H54 (cell line): ENCODE data around the gene TLDC2.
"Not testable (repeated sequence)": the region's sequence is repeated elsewhere in the genome, so short reads cannot be mapped to it uniquely, and the experiment has no call there.

Experiments used
- DNase-seq: peaks from one replicate; pipeline ENCODE4 v3.0.0; 2011; ENCODE audit warnings: low spot score, mixed read lengths; ENCODE audit not compliant: insufficient read length
- FAIRE-seq: peaks from 3 replicates; lab custom pipeline; 2011; peaks lifted over from hg19 to GRCh38; lab: Jason Lieb, UNC
- POLR2A ChIP-seq: IDR thresholded peaks from 2 replicates; pipeline ENCODE4 v1.6.1; 2011; ENCODE audit warnings: low read depth, mild to moderate bottlenecking, low read length

TLDC2 gene

GRCh38 chr20:36888880-36889516 is 13.1 kb downstream of the TLDC2 start:
- FAIRE-seq (no peak), DNase-seq (no peak)
- no peak for TF ChIP-seq POLR2A

GRCh38 chr20:36890586-36890985 is 14.6 kb downstream of the TLDC2 start:
- TF ChIP-seq POLR2A = no peak
- no peak for FAIRE-seq
- DNase-seq = no peak

- TF ChIP-seq POLR2A = no peak
- no peak for FAIRE-seq
- DNase-seq = no peak
Observed at GRCh38 chr20:36891211-36891610, 15.3 kb downstream of the TLDC2 start.

GRCh38 chr20:36893801-36894200 is 17.9 kb downstream of the TLDC2 start:
- DNase-seq (no peak), FAIRE-seq (no peak)
- TF ChIP-seq POLR2A = no peak

- TF ChIP-seq POLR2A = no peak
- DNase-seq (no peak), FAIRE-seq (no peak)
Observed at GRCh38 chr20:36895036-36895435, 19.1 kb downstream of the TLDC2 start.

- DNase-seq = no peak
- no peak for FAIRE-seq
- TF ChIP-seq POLR2A = no peak
Observed at GRCh38 chr20:36904690-36905089, 28.8 kb downstream of the TLDC2 start.

- FAIRE-seq, DNase-seq: not testable (repeated sequence)
Observed at GRCh38 chr20:36905566-36905965, 29.6 kb downstream of the TLDC2 start.

GRCh38 chr20:36906086-36906485 is 30.1 kb downstream of the TLDC2 start:
- not testable (repeated sequence) for DNase-seq, FAIRE-seq

- FAIRE-seq (no peak), DNase-seq (no peak)
- TF ChIP-seq POLR2A = no peak
Observed at GRCh38 chr20:36908603-36909002, 32.7 kb downstream of the TLDC2 start.

- FAIRE-seq (no peak), DNase-seq (no peak)
- TF ChIP-seq POLR2A = no peak
Observed at GRCh38 chr20:36916199-36916598, 40.3 kb downstream of the TLDC2 start.

- no peak for DNase-seq
- FAIRE-seq = no peak
- TF ChIP-seq POLR2A = no peak
Observed at GRCh38 chr20:36917240-36917639, 41.3 kb downstream of the TLDC2 start.

GRCh38 chr20:36917943-36918342 is 42.0 kb downstream of the TLDC2 start:
- DNase-seq (no peak), FAIRE-seq (no peak)
- TF ChIP-seq POLR2A = no peak

- TF ChIP-seq POLR2A = no peak
- DNase-seq (peak; percentile 36), FAIRE-seq (no peak)
Observed at GRCh38 chr20:36919715-36920333, 43.9 kb downstream of the TLDC2 start.

- DNase-seq (no peak), FAIRE-seq (no peak)
- TF ChIP-seq POLR2A = no peak
Observed at GRCh38 chr20:36920334-36920730, 44.4 kb downstream of the TLDC2 start.
